ENCODE results near the gene ARFGAP2.
"Not testable (repeated sequence)": the region's sequence is repeated elsewhere in the genome, so short reads cannot be mapped to it uniquely, and the experiment has no call there.

The ARFGAP2 gene
- 58.6 to 124 (median 88.7) reads per million in 17 experiments for total RNA-seq

DNA sequence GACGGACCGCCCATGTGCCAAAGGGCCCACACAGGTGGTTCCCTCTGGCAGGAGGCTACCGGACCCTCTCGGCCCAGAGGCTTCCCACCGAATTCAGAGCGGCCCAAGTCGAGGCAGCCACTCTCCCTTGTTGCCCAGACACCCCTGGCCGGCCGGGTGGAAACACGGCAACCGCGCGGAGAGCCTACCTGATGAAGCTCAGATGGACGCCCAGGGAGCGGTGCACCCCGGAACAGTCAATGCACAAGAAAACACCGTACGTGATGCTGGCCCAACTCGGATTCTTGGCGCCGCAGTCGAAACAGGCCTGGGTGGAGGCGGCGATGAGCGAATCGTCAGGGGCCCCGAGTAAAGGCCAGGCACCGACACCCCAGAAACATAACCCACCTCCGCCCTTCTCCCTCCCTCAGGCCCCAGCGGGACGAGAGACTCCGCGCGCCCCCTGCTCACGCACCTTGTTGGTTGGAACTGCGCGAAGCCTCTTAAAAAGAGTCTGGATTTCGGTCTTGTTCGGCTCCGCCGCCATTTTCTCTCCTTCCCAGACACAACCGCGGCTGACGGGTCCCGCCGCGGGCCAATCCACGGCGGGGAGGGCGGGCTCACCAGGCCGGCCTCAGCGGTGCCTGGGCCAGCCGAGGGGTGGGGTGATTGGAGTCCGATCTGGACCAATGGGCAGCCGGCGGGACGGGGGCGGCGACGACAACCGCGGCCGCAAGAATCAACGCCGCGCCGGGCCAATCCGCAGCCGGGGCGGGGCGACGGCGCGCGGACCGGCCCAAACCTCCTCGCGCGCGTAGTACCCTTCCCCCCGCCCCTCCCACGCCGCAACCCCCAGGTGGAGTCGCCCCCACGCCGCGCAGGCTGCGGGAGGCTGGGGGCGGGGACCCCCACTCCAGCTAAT is at the start of gene ARFGAP2:
Gene ARFGAP2, minus strand, starts transcription at position 552 of the 901 bp plus-strand sequence. Its CDS starts 26 bp downstream, at position 526.
- peak; percentile 98 to 99 (median 98) for DNase-seq

DNA sequence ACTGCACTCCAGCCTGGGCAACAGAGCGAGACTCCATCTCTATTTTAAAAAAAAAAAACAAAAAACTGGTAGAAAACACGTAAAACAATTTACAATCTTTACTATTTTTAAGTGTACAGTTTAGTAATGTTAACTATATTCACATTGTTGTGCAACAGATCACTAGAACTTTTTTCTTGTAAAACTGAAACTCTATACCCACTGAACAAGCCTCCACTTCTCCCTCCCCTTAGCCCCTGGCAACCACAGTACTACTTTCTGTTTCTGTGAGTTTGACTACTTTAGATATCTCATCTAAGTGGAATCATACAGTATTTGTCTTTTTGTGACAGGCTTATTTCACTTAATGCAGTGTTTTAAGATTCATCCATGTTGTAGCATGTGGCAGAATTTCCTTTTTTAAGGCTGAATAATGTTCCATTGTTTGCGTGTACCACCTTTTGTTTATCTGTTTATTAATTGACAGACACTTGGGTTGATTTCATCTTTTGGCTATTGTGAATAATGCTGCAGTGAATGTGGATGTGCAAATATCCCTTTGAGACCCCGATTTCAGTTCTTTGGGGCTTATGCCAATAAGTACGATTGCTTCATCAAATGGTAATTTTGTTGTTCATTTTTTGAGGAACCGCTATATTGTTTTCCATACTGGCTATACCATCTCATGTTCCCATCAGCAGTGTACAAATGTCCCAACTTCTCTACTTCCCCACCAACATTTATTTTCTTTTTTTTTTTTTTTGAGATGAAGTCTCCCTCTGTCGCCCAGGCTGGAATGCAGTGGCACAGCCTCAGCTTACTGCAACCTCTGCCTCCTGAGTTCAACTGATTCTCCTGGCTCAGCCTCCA is 49.1 kb upstream of the ARFGAP2 start:
- DNase-seq = peak in 2 of 4 experiments; percentile 52 to 53

DNA sequence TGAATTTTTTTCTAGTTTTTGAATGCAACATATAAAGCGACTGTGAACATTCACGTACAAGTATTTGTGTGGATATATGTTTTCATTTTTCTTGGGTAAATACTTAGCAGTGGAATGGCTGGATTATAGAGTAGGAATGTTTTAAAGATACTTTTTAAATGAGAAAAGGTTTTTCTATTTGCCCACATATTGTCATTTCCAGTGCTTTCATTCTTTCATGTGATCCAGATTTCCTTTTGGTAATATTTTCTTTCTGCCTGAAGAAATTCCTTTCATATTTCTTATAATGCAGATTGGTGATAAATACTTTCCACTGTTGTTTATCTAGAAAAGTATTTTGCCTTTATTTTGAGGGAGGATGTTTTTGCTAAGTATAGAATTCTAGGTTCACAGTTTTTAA is 46.0 kb upstream of the ARFGAP2 start:
- DNase-seq = no peak

DNA sequence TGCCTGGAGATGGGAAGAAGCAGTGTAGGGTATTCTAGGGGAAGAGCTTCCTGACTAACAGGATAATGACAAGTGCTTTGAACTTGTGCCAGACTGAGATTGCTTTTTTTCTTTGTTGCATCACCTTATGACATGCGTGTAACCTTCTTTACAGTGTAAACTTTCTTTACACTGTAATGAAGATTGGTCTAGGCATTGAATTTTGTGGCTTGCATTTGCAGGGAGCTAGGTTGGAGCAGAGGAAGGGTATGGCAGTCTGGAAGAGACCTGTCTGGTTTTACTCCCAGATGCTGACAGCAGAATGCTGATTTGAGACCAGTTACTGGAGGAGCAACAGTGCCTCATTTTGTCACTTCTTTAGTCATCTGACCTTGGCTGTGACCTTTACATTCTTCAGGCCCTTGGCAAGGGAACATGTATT is 43.7 kb upstream of the ARFGAP2 start:
- peak in 1 of 4 experiments; percentile 38 for DNase-seq

DNA sequence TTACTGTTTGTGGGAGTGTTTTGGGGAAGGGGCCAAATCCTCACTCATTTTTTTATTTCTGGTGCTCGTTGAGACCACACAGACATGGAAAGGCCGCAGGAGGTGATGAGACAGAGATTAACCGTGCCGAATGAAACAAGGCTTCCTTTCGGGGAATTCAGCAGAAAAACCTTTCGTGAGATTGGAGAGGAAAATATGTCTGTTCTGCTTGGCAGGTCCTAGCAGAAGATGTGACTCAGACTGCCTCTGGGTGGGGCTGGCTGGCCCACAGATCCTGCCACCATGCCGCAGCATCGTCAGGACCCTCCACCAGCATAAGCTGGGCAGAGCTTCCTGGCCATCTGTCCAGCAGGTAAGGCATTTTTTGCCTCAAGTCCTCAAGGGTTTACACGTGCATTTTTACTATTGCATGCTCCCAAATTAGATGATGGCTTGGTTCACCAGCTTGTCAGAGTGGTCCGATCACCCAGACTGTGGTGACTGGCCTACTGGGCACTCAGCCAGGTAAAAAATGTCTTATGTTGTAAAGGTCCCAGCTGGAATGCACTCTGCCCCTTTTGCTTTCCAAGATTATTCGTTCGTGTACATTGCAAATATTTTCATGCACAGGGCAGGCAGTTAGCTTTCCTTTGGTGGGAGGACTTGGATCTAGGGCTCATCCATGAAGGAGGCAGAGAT is 39.6 kb upstream of the ARFGAP2 start:
- DNase-seq = peak; percentile 27 to 66 (median 54)

DNA sequence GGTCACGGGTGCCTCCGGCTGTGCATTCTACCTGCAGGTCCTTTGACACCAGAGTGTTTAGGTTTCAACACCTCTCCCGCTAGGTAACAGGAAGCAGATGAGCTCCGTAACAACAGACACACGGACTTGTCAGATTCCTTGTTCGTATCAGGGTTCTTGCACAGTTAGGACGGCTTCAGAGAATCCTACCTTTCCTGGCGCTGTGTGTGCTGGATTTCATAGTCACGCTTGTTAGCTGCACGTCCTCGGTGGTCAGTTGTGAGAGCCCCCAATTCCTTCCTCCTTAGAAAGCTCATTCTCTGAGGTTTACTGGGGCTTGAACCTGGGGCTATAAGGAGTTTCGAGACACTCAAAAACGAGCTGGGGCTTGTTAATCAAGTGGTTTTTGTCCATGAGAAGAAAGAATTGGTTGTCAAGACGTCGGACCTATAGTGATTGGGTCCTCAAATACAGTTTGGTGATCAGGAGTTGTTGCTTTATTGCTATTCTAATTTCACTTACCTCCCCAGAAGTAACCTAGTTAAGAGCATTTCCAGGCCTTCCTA is 38.8 kb upstream of the ARFGAP2 start:
- DNase-seq = no peak

DNA sequence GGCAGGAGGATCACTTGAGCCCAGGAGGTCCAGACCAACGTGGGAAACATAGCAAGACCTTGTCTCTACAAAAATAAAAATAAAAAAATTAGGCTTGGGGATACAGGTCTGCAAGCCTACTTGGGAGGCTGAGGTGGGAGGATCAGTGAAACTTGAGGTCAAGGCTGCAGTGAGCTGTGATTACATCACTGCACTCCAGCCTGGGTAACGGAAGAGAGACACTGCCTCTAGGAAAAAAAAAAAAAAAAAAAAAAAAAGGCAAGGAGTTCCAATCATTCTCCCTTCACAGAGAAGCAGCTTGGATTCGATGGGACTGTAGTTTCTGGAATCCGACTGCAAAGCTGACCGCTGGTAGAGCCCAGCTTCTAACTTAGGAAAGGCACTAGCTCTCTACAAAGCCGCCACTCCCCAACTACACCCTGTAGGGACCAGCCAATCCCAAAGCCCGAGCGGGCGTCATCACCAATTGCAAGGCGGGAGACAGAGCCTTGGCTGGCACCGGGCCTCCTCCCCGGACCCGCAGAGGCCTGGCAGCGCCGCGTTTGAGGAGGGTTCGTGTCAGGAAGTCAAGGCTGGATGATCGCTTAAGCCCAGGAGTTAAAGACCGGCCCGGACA is 37.4 kb upstream of the ARFGAP2 start:
- DNase-seq = peak; percentile 93 to 96 (median 96)

DNA sequence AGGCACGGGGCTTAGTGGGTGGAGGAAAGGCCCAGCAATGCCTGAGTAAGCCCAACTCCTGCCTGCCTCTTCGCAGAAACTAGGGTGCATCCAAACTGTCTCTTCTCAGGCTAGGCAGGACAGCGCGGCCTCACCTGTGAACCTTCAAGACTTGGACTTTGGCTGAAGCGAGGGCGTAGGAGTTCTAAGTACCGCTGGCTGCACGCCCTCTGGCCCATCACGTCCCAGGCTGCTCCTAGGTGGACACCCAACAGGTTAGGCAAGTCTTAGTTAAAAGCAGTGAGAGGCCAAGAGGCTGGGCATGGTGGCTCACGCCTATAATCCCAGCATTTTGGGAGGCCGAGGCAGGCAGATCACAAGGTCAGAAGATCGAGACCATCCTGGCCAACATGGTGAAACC is 36.3 kb upstream of the ARFGAP2 start:
- DNase-seq = no peak

DNA sequence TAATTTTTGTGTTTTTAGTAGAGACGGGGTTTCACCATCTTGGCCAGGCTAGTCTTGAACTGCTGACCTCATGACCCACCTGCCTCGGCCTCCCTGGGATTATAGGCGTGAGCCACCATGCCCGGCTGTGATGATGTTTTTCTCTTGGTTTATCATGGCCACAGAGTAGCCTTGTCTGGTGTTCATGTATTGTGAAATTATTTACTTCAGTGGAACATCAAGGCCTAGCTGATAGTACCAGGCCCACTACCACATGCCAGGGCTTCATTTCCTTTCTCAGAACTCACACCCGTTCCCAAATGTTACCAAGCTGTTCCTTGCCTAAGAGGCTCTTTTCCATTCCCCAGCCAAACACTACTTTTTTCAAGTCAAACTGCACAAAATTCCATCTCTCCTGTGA is 31.9 kb upstream of the ARFGAP2 start:
- no peak for DNase-seq

DNA sequence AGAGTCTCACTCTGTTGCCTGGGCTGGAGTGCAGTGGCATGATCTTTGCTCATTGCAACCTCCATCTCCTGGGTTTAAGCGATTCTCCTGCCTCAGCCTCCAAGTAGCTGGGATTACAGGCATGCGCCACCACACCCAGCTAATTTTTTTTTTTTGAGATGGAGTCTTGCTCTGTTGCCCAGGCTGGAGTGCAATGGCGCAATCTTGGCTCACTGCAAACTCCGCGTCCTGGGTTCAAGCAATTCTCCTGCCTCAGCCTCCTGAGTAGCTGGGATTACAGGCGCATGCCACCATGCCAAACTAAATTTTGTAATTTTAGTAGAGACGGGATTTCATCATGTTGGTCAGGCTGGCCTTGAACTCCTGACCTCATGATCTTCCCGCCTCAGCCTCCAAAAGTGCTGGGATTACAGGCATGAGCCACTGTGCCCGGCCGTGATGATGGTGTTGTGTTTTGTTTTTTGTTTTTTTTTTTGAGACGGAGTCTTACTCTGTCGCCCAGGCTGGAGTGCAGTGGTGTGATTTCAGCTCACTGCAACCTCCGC is 31.4 kb upstream of the ARFGAP2 start:
- DNase-seq = not testable (repeated sequence)

DNA sequence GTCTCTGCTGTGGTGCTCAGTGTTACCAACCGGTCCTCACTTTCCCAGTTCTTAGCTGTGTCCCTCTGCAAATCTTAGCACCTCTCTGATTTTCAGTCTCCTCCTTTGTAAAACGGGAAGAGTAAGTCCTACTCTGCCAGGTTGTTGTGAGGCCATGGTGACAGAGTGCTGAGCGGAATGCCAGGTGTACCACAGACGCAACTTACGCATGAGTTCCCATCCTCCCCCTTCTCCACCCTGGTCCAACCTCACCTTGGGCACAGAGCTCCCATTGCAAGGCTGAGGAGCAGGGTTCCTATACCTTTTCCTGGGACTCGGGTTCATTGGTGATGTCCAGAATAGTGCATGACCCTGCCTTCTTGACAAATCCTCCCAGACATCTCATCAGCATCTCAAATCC is 30.8 kb upstream of the ARFGAP2 start:
- no peak for DNase-seq

DNA sequence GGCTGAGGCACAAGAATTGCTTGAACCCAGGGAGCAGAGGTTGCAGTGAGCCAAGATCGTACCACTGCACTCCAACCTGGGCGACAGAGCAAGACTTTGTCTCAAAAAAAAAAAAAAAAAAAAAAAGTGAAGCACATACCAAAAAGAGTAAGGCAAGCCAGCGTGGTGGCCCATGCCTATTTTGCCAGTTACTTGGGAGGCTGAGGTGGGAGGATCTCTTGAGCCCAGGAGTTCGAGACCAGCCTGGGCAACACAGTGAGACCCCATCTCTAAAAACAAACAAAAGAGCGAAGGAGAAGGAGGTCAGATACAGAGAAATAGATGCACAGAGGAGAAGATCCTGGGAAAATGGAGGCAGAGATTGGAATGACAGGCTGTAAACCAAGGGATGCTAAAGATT is 29.9 kb upstream of the ARFGAP2 start:
- not testable (repeated sequence) for DNase-seq

DNA sequence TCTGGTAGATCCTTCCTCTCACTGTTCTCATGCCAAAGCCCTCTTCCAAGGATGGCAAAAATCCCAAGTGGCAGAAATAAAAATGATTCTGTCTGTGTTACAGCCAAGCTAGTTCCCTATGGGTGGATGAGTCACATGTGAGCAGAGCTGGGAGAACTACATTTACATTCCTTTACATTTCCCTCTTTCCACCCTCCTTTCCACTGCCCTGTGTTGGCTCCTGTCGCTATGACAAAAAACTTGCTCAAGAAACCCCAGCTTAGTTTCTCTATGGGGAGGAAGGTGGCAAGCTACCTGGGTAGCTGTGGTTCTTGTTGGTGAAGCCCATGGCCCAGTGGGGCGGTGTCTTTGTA is 27.9 kb upstream of the ARFGAP2 start:
- peak in 3 of 4 experiments; percentile 39 to 47 (median 46) for DNase-seq

DNA sequence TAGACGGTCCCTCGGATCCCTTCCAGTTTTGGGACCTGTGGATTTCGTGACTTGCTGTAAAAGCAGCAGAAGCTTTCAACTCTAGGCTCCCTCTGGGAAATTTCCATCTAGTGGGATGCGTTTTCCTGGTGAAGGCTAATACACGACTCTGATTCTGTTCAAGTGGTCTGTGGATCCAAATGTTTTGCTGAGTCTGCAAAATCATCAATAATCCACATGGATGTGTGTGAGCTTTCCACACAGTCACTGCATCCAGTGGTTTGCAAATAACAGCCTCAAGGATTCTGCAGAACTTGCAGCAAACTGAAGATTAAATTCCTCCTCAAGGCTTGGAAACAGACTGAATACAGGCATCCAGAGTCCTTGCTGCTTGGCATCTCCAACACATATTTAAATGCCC is 25.9 kb upstream of the ARFGAP2 start:
- no peak for DNase-seq

DNA sequence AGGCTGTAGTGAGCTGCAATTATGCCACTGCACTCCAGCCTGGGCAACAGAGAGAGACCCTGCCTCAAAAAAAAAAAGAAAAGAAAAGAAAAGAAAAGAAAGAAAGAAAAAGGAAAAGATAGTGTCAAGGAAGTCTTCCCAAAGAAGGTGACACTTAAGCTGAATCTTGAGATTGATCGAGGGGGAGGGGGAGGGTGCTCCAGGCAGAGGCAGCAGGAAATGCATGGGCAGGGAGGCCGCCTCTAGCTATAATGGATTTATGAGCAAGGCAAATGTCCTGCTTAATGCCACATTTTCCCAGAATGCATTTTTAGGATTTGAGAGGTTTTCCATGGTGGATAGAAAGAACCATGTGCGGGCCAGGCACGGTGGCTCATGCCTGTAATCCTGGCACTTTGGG is 24.3 kb upstream of the ARFGAP2 start:
- no peak for DNase-seq

DNA sequence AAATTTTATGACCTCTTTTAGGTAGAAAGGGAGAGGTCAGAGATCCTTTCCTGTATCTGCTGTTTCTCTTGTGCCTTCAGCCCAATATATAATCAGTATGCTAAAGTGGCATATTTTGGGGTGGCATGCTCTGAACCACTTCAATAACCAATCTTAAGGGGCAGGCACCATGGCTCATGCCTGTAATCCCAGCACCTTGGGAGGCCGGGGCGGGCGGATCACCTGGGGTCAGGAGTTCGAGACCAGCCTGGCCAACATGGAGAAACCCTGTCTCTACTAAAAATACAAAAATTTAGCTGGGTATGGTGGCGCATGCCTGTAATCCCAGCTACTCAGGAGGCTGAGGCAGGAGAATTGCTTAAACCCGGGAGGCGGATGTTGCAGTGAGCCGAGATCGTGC is 21.5 kb upstream of the ARFGAP2 start:
- DNase-seq = not testable (repeated sequence)

DNA sequence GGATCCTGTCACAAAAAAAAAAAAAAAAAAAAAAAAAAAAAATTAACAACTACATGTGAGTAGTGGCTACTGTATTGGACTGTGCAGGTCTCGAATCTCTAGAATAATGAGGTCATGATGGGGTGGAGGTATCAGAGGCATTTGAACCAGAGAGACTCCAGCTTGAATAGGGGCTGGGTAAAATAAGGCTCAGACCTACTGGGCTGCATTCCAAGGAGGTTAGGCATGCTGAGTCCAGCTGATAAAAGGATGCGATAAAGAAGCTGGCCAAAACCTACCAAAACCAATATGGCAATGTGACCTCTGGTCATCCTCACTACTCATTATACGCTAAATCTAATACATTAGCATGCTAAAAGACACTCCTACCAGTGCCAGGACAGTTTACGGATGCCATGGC is 15.4 kb upstream of the ARFGAP2 start:
- no peak for DNase-seq

DNA sequence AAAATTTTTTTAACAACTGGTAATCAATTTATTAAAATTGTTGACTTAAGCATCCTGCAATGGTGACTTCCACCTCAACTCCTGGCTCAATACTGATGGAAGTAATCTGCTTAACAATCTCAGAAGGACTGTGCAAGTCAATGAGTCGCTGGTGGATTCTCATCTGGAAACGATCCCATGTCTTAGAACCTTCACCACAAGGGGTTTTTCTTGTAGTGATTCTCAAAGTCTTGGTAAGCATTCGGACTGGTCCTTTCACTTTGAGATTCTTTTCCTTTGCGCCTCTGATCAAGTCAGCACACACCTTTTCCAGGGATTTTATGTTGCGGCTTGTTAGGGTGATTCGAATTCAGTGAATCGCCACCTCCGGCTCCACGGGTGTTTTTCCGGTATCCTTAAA is 14.5 kb upstream of the ARFGAP2 start:
- not testable (repeated sequence) for DNase-seq

DNA sequence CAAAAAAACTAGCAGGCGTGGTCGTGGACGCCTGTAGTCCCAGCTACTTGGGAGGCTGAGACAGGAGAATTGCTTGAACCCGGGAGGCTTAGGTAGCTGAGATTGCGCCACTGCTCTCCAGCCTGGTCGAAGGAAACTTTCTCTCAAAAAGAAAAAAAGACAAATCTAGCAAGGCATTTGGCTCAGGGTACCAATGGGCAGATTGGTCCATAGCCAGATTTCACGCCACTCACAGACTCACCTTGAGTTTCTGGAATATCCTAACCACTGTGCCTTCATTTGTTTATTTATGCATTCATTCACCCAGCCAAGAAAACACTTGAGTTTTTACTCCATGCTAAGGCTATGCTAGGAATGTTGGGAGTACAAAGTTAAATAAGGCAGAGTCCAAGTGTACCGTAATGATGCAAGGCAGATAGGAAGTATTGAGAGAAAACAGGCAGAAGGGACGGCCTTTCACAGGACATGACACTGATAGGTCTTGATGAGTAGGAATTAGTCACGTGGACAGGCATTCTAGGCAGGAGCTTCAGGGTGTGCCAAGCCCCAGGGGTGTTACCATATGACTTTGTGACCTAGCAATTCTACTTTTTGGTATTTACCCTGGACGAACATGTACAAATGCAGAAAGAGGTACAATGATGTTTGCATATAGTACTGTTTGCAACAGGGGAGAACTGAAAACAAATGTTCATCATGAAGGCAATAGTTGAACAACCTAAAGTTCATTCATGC is 12.6 kb upstream of the ARFGAP2 start:
- DNase-seq = no peak

DNA sequence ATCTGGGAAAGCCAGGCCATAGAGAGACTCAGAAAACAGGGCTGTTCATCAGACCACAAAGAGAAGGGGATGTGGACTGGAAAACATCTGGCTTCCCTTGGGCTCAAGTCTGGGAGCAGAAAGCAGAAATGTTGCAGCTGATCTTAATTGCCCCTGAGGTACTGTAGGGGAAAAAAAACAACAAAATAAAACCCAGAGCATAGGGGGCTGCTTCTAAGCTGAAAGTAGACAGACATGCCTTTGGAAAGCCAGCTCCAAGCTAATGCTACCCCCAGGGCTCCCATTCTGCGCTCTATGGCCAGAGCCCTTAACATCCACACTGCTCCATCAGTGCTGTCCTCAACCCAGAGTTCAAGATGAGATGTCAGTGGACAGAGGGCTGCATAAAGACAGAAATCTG is 11.6 kb upstream of the ARFGAP2 start:
- DNase-seq = no peak

DNA sequence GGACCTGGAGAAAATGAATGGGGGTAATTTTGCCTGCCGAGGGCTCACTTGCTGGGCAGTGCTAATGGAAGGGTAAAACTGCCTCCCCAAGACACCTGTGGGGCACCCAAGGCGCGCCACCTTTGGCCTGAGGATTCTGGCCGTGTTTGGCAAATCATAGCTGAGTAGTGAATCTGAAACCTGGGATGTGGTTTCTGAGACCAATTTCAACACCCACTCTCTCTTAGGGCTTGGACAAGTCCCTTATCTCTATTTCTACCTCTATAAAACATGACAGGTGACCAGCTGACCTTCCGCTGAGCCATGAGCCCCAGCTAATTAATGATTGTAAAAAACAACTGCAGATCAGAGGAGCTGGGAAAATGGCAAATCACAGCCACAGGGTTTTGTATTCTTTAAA is 11.0 kb upstream of the ARFGAP2 start:
- no peak for DNase-seq

Measured in suppressor macrophage (primary cell).